T-helper 1 cell (primary cell): Measurements from ENCODE around the gene TLCD1.
"Not testable (repeated sequence)": the region's sequence is repeated elsewhere in the genome, so short reads cannot be mapped to it uniquely, and the experiment has no call there.

Experiments
- DNase-seq, 5 donors: peaks; one replicate each; pipeline ENCODE4 v3.0.0-alpha.2; 2012 to 2020

Gene TLCD1

GRCh38 chr17:28728364-28729200 lies 2.5 kb upstream of the TLCD1 start, which contains the start of gene NEK8:
Gene NEK8 (plus strand): TSS chr17:28728788. CDS start chr17:28728814, 26 bp downstream.
- peak; percentile 92 to 98 (median 94) for DNase-seq

DNA sequence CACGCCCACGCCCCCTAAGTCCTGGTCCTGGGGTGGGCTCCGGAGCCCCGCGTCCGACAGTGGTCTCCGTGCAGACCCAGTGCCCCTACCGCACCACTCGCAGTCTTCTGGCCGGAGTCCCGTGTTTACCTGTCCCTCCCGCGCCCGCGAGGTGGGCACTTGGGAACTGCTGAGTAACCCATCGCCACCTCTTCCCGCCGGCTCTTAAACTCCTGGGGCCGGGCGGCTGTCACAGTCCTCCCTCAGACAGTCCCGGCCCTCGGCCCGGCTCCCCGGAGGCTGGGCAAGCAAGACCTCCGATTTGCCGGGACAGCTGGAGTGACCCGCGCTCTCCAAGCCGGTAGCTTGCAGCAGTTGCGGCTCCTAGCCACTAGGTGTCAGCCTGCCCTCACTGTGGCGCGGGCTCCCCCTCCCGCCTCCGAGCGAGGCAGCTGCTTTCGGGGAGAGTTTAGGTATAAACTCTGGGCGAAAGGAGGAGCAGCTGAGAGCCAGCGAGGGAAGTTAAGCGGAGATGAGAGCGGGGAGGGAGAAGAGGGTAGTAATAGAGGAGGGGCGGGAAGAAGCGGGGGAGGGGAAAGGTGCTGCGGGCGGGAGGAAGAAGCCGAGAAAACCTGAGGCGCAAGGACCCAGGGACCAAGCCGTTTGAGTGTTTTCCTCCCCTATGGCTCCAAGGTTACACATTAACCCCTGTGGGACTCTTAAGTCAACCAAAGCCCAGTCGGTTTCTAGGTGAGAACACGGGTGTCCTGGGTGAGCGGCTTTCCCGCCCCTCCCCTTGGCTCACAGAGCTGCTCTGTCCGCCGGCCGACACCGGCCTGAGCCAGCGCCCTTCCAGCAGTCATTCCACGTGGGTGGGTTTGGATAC lies 826 bp upstream of the TLCD1 start:
- DNase-seq = peak; percentile 78 to 90 (median 87)

DNA sequence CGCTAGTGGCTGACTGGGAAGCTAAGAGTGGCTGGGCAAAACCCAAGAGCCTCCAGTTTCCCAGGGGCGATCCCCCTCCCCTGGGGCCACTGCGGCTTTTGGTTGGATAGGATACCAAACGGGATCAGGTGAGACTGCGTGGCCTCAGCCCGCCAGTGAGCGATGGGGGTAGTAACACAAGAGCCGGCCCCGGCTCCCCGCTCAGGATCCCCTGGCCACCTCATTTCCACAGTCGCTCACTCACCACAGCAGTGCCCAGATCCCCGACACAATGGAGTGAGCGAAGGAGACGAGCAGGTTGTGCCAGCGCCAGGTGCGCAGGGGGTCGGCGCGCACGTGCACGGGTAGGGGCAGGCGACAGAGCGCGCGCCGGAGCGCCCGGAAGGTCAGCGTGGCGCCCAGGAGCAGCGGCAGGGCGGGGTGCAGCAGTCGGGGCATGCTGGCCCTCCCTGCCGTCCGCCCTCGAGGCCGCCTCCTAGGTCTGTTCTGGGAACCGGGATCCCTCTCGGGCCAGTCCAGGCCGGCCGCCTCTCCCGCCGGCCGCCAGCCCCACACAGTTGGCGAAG lies 290 bp downstream of the TLCD1 start:
- peak in 1 of 5 donors; percentile 54 for DNase-seq

DNA sequence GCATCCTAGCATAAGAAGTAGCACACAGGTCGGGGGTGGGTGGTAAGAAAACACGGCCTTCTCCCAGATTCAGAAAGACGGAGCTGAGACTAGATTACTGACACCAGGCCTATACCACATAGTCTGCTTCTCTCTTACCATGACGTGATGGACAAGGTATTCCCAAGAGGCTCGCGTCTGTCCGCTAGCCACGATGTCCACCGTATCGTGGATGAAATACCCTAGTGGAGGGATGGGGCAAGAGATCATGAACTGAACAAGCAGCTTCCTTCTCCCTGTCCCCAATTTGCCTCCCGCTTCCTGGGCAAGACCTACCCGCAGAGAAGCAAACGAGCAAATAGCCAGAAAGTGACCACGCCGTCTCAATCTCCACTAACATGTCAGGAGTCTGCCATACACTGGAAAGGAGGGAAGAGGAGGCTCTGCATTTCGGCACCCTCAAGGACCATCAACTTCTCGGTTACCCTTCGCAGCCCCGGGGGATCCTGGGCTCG lies 820 bp downstream of the TLCD1 start:
- no peak for DNase-seq

- no peak for DNase-seq
Observed at GRCh38 chr17:28724500-28725165, 1.4 kb downstream of the TLCD1 start.

GRCh38 chr17:28723836-28724499 lies 2.1 kb downstream of the TLCD1 start:
- DNase-seq = not testable (repeated sequence)

DNA sequence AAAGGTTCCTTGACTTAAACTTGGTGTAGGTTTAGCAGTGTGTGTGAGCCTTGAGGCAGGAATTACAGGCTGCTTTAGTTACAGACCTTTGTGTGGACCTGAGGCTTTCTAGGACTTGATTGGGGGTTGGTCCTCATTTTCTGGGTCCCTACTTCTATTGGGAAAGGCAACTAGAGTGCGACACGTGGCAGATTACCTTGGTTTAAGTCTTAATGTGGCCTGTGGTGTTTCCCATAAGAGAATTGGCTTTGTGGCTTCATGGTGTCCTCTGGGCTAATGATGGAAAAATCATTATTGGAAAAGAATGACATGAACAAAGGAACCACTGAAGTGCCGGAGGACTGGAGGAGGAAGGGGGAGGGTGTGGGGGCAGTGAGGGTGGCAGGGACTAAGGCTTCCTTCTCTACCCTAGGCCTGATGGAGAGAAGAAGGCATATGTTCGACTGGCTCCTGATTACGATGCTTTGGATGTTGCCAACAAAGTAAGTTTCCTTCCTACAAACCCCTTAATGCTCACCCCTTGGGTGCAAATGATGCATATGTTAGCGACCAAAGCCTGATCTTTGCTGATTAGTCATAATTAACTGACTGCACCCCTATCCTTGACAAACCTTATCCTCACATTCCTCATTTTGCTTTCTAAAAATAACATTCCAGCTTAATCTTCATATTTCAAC lies 2.7 kb downstream of the TLCD1 start:
- DNase-seq = no peak

DNA sequence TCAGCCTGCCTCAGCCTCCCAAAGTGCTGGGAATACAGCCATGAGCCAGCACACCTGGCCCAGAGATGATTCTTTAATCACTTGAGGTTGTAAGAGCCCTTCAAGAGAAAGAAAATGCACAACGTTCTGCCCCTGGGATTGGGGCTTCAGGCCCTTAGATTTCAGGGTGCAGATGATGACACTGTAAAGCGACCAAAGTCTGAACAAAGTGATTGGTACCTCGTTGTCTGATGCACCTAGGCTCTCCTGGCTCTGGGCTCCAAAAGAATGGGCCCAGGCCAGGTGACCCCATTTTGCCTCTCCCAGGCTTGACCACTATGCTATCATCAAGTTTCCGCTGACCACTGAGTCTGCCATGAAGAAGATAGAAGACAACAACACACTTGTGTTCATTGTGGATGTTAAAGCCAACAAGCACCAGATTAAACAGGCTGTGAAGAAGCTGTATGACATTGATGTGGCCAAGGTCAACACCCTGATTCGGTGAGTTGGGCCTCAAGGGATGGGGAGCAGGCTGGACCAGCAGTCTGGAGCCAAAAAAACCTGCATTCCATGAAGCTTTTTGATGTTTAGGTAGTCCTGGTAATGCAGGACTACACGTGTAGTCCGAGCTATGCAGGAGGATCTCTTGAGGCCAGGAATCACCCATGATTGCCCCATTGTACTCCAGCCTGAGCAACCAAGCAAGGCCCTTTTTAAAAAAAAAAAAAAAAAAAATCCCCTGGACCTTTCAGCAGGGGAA lies 3.4 kb downstream of the TLCD1 start:
- DNase-seq = no peak

GRCh38 chr17:28720997-28721329 lies 5.1 kb downstream of the TLCD1 start:
- DNase-seq = not testable (repeated sequence)

DNA sequence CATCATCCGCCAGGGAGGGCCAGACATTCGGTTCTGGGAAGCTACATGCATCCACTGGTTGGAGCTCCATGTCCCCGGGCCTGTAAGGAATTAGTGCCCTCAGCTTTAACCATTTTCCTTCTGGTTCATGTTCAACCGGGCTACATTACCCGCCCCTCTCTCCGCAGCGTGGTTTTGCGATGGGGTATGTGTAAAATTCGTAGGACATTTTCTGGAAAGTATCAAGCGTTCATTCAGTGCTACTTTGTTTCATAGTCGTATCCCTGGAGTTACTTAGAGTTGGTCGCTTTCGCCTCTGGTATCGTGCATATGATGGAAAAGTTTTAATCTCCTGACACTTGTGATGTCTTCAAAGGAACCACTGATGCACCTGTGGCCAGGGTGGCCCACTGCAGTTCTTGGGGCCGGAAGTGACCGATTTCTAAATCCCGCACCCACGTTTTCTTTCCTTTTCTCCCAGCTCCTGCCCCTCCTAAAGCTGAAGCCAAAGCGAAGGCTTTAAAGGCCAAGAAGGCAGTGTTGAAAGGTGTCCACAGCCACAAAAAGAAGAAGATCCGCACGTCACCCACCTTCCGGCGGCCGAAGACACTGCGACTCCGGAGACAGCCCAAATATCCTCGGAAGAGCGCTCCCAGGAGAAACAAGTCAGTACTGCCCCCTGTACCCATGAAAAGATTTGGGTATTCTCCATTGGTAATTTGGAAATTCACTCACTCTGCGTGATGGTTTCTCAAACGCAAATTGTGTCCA lies 5.6 kb downstream of the TLCD1 start:
- peak in 1 of 5 donors; percentile 41 for DNase-seq

DNA sequence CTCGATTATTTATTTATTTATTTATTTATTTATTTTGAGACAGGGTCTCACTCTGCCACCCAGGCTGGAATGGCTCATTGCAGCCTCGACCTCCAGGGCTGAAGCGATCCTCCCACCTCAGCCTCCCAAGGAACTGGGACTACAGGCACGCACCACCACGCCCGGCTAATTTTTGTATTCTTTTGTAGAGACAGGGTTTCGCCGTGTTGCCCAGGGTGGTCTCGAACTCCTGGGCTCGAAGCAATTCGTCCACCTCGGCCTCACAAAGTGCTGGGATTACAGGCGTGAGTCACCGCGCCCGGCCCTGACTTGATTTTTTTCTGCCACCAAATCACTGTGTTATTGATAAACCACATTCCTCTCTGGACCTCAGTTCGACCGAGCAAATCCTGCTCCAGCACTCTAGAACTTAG lies 7.0 kb downstream of the TLCD1 start:
- no peak for DNase-seq

GRCh38 chr17:28718333-28719020 lies 7.6 kb downstream of the TLCD1 start:
- no peak for DNase-seq

GRCh38 chr17:28717578-28718332 lies 8.3 kb downstream of the TLCD1 start, which contains the start of gene RAB34:
Gene RAB34 (minus strand): TSS chr17:28717868. CDS start chr17:28717266, 602 bp downstream.
- peak in 1 of 5 donors; percentile 31 for DNase-seq

GRCh38 chr17:28716740-28717577 lies 9.1 kb downstream of the TLCD1 start:
- DNase-seq = peak in 1 of 5 donors; percentile 15

DNA sequence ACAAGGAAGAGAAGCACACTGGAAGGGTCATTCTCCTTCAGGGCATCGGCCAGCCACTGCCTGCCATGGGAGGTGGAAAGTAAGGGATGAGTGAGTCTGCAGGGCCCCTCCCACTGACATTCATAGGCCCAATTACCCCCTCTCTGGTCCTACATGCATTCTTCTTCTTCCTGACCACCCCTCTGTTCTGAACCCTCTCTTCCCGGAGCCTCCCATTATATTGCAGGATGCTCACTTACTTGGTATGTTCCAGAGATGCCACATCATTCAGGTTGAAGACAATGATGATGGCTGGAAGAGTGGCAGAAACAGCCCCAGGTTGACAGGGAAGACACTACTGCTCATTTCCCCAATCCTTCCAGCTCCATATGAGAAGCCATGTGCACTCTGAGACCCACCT lies 10.8 kb downstream of the TLCD1 start:
- DNase-seq = no peak

DNA sequence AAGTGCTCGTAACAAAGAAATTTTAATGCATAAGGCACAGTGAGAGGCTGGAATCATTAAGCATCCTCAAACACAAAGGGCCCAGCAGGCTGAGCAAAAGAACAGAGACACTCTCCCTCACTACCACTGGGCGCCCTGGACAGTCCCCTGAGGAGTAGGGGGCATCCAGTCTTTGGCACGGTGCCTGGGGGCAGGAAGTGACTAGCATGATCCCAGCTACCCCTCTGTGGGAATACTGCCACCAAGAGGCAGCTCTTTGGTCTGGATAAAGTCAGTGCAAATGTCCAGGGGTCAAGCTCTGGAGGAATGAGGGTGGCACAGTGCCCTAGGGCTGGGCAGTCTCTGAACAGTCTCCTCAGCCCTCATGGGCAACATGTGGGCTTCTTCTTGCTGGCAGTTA lies 11.8 kb downstream of the TLCD1 start:
- DNase-seq = no peak

DNA sequence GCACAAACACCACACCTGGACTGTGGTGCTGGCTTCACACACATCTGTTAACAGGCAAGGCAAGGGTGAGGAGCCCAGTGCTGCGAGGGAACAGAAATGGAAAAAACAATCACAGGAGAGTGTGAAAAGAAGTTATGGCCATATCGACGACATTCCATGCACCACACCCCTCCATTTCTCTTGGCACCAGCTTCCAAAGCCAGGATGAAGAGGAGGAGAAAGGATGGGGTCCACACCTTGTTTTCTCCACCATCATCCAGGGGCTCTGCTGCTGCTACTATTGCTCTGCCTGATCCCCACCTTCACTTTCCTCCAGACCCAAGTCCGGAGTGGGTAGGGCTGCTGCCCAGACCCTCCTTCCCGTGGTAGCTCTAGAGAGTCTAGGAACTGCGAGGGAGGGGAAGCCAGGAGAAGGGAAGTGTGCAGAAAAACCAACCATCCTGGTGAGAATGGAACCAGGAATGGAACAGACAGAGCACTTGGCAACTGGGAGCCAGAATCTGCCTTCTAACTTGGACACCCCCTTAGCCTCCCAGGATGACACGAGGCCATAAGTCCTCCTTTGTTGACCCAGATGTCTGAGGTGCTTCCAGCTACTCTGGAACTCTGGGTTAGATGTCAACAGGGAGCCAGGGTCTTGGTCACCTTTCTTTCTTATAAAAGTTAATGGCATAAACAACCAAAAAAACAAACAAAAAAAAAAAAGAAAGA lies 13.2 kb downstream of the TLCD1 start:
- DNase-seq = no peak
